Choroid plexus epithelial cell (primary cell): ENCODE results near the gene SPINDOC.

ENCODE experiments used
- DNase-seq: peaks from one replicate; pipeline ENCODE4 v3.0.0-alpha.2; 2010; ENCODE audit warnings: low read depth
- H3K4me3 ChIP-seq: 2 replicates; pipeline ENCODE4 v1.5.1; 2011; ENCODE audit warnings: low read depth, mild to moderate bottlenecking, control low read depth, low read length, moderate library complexity
- TF ChIP-seq, protein P1 (sequence below): conservative IDR thresholded peaks from 2 replicates; pipeline ENCODE4 v1.5.1; 2011; ENCODE audit warnings: low read depth, mild to moderate bottlenecking, control low read depth, inconsistent platforms, low read length, moderate library complexity

Gene SPINDOC, protein sequence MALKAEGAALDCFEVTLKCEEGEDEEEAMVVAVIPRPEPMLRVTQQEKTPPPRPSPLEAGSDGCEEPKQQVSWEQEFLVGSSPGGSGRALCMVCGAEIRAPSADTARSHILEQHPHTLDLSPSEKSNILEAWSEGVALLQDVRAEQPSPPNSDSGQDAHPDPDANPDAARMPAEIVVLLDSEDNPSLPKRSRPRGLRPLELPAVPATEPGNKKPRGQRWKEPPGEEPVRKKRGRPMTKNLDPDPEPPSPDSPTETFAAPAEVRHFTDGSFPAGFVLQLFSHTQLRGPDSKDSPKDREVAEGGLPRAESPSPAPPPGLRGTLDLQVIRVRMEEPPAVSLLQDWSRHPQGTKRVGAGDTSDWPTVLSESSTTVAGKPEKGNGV

DNA sequence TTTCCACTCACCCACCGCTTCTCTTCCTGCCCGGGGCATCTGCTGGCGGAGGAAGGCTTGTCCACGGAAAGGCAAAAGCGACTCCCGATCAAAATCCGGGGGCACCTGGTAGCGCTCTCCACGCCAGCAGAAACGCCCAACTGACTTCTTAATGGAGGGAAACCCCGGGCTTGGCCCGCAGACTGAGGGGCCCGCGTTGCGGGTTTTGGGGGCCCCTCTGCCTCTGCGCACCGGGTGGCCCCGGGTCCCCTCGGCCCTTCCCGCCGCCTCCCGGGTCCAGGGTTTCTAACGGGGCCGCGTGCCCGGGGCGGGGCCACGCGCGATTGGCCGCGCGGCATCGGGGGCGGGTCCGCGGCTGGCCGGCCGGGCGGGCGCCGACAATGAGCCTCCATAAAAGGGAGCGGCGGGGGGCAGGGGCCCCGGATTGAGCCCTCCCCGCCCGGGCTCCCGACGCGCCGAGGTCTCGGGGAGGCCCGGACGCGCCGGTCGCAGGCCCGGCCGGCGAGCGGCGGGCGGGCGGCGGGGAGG lies at the start of gene SPINDOC:
Gene SPINDOC (plus strand): TSS at position 422 of the 528 bp plus-strand sequence. CDS start 231 bp downstream, outside the sequence.
- TF ChIP-seq, protein P1, sequence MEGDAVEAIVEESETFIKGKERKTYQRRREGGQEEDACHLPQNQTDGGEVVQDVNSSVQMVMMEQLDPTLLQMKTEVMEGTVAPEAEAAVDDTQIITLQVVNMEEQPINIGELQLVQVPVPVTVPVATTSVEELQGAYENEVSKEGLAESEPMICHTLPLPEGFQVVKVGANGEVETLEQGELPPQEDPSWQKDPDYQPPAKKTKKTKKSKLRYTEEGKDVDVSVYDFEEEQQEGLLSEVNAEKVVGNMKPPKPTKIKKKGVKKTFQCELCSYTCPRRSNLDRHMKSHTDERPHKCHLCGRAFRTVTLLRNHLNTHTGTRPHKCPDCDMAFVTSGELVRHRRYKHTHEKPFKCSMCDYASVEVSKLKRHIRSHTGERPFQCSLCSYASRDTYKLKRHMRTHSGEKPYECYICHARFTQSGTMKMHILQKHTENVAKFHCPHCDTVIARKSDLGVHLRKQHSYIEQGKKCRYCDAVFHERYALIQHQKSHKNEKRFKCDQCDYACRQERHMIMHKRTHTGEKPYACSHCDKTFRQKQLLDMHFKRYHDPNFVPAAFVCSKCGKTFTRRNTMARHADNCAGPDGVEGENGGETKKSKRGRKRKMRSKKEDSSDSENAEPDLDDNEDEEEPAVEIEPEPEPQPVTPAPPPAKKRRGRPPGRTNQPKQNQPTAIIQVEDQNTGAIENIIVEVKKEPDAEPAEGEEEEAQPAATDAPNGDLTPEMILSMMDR: no peak
- peak; percentile 58 for DNase-seq
- peak within 1 kb of the TSS; percentile 92 for H3K4me3 ChIP-seq

DNA sequence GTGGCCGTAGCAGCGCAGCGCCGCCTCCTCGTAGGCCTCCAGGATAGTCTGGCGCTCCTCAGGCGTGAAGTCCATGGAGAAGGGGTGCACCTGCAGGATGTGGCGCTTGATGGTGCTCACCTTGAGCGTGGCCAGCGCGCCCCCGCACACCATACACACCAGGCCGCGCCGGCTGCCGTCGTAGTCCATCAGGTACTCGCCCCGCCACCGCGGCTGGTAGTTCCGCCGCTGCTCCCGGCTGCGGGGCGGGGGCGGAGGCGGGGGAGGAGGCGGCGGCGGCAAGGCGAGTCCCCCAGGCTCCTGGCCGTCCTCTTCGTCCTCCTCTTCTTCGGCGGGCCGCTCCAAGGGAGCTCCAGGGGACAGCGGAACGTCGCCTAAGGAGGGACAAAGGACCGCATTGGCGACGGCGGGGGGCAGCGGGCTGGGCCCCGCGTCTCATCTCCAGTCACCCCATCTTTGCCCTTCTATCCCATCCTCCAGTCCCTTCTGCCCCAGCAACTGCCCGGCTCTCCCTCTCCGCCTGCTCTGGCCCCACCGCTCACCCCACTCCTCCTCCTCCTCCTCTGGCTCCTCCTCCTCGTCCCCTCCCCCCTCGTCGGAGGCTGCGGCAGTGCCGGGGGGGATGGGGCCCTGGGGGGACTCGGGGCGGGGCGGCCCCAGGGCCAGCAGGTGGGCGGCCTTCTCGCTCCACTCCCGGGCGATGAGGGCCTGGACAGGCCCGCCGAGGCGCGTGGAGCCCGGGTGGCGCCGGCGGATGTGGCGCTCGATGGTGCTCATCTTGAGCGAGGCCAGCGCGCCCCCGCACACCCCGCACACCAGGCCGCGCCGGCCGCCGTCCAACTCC lies 49.5 kb upstream of the SPINDOC start:
- no peak for DNase-seq
- peak overlapping the region; percentile 36 for H3K4me3 ChIP-seq
- TF ChIP-seq, protein P1: no peak

DNA sequence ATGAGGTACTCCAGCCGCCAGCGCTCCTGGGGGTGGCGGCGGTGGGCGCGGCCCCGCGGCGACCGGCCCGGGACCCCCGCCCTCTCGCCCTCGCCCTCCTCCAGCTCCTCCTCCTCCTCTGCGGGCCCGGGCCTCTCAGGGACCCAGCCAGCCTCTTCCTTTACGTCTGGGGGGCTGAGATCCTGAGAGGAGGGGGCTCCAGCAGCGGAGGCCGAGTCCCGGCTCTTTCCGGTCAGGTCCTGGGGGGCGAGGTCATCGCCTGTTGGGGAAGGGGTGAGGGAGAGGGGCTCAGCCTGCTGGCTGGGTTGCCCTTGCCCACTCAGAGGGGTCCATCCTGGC lies 48.9 kb upstream of the SPINDOC start:
- TF ChIP-seq, protein P1: no peak
- DNase-seq: no peak
- H3K4me3 ChIP-seq: no peak overlapping the region

DNA sequence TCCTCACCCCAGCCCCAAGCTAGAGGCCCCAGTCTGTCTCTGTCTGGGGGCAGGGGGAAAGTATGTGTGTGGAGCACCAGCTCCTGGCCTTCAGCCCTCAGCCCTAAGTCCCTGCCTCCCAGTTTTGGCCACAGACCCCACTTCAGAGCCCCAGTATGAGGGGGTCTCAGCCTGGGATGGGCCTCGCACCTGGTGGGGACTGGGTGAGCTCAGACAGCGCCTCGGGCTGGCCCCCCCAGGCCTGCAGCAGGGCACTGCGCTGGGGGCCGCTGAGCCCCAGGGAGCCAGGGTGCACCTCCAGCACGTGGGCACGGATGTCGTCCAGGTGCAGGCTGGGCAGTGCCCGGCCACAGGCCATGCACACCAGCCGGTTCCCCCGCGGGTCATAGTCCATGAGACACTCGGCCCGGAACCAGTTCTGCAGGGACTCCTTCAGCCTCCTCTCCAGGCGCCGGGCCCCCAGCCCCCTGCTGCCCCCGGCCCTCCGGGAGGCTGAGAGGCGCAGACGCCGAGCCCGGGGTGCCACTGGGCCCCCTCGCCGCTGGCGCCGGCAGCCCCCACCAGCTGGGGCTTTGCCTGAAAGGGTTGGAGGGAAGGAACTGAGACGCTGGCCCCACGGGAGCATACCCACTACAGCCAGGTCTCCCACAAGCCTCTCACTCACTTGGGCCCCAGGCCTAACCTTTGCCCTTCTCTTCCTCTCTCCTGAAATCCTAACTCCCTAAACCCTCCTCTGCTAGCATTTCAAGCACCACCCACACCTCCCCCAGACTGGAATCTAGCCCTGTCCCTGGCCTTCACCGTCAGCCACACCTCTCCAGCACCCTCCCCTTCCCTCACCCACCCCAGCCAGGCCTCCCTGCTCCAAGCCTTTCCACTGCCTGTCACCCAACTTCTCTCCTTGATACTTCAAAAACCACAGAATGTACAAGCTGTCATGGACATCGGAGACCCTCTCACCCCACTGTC lies 48.3 kb upstream of the SPINDOC start:
- no peak overlapping the region for H3K4me3 ChIP-seq
- DNase-seq: peak; percentile 20
- TF ChIP-seq, protein P1: no peak

DNA sequence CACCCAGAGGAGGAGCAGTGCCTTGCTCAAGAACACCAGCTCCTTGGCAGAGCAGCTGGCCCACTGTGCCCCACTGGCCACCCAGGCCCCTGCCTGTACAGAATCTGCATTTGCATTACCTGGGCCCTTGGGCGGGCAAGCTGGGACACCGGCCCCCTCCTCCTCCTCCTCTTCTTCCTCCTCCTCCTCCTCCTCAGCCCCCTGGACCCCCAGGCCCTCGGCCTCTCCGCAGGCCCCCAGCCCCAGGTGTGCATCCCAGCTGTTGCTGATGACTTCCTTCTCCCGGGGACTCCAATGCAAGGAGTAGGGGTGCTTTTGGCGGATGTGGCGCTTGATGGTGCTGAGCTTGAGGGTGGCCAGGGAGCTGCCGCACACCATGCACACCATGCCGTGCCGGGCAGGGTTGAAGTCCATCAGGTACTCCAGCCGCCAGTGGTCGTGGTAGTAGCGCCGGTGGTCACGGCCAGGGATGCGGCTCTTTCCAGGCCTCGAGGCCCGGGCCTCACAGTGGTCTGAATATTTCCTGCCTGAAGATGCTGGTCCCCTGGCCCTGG lies 47.5 kb upstream of the SPINDOC start:
- DNase-seq: no peak
- H3K4me3 ChIP-seq: no peak overlapping the region
- TF ChIP-seq, protein P1: no peak
